GM12874 (cell line): Measurements from ENCODE around the gene HS3ST1.

Experiments
- TF ChIP-seq, protein P1 (sequence below): IDR thresholded peaks from 2 replicates; pipeline ENCODE4 v1.5.1; 2011; ENCODE audit warnings: low read depth, mild to moderate bottlenecking, control low read depth, low read length, moderate library complexity; ENCODE audit not compliant: insufficient read depth

HS3ST1 gene

DNA sequence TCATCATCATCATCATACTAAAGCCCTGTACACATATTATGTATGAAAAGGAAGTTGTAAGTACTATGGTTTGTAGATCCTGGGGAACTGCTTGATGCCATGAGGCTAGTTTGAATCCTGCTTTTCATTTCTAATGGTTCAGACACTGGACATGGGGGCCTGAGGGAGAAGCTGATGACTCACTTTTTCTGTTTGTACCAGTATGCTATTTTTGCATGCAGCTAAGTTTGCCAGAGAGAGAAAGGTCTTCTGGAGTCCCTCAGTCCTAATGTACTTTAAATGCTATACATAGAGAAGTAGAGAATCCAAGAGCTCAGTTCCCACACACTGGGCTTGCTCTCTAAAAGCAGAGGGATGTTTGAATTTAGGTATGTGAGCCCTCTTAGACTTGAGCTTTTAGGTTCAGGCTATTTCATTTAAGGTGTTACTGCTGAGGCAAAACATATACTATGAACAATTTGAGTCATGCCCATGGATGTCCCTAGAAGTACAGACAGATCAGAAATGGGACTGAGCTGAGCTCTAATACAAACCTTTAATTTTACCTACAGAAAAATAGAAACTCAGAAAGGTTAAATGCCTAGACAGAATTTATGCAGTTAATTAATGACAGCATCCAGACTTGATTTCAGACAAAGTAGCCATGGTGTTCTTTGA lies 17.6 kb upstream of the HS3ST1 start:
- TF ChIP-seq, protein P1, sequence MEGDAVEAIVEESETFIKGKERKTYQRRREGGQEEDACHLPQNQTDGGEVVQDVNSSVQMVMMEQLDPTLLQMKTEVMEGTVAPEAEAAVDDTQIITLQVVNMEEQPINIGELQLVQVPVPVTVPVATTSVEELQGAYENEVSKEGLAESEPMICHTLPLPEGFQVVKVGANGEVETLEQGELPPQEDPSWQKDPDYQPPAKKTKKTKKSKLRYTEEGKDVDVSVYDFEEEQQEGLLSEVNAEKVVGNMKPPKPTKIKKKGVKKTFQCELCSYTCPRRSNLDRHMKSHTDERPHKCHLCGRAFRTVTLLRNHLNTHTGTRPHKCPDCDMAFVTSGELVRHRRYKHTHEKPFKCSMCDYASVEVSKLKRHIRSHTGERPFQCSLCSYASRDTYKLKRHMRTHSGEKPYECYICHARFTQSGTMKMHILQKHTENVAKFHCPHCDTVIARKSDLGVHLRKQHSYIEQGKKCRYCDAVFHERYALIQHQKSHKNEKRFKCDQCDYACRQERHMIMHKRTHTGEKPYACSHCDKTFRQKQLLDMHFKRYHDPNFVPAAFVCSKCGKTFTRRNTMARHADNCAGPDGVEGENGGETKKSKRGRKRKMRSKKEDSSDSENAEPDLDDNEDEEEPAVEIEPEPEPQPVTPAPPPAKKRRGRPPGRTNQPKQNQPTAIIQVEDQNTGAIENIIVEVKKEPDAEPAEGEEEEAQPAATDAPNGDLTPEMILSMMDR = no peak

GRCh38 chr4:11441194-11441556 lies 12.5 kb upstream of the HS3ST1 start:
- TF ChIP-seq, protein P1 = no peak

GRCh38 chr4:11440481-11441193 lies 11.9 kb upstream of the HS3ST1 start:
- TF ChIP-seq, protein P1 = no peak

- TF ChIP-seq, protein P1 = no peak
These were observed 11.1 kb upstream of the HS3ST1 start for GRCh38 chr4:11439836-11440235.

GRCh38 chr4:11438647-11439046 lies 10.0 kb upstream of the HS3ST1 start:
- TF ChIP-seq, protein P1 = no peak

GRCh38 chr4:11436673-11437072 lies 8.0 kb upstream of the HS3ST1 start:
- TF ChIP-seq, protein P1 = no peak

- TF ChIP-seq, protein P1 = no peak
These were observed 7.4 kb upstream of the HS3ST1 start for GRCh38 chr4:11436084-11436483.
